ENCODE data around the gene GNB5. TPM values are rescaled to one million over a fixed set of nuclear protein-coding genes. Genes with fewer than 3 reads are reported as not detected.

Gene GNB5

DNA sequence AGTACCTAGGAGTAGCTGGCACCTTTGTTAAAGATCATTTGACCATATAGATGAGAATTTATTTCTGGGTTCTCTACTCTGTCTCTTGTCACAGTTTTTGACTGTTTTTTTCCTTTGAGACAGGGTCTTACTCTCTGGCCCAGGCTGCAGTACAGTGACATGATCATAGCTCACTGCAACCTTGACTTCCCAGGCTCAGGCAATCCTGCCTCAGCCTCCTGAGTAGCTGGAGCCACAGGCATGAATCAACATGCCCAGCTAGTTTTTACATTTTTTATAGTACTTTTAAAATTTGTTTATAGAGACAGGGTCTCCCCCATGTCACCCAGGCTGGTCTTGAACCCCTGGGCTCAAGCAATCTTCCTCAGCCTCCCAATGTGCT is 123.7 kb downstream of the GNB5 start:
- no peak overlapping the region for H3K4ac ChIP-seq (ENCODE audit: low read length)
- H3K14ac ChIP-seq (ENCODE audit: low read length), result no peak overlapping the region
- H3K18ac ChIP-seq (ENCODE audit: low read length), result no peak overlapping the region
- no peak for DNase-seq (ENCODE audit: low spot score)
- no peak overlapping the region for H3K4me3 ChIP-seq (ENCODE audit: low read length in 2 of 2)
- H2BK5ac ChIP-seq (ENCODE audit: low read length), result no peak overlapping the region
- no peak overlapping the region for H2AFZ ChIP-seq (ENCODE audit: low read length)
- no peak overlapping the region for H3K9ac ChIP-seq (ENCODE audit: low read depth, low read length, poor library complexity)
- H3K23ac ChIP-seq (ENCODE audit: low read depth, low read length, poor library complexity), result no peak overlapping the region
- H3K9me3 ChIP-seq (replicated peaks in 1 of 2; ENCODE audit: control insufficient read depth in 2 of 2, insufficient read depth in 1 of 2, low read depth in 1 of 2, low read length in 2 of 2), result no peaks in the 10 kb centered on the region
- H2BK12ac ChIP-seq (ENCODE audit: low read length), result no peak overlapping the region
- no peaks in the 10 kb centered on the region for H3K4me1 ChIP-seq (ENCODE audit: control insufficient read depth in 2 of 2, insufficient read depth in 1 of 2, low read depth in 1 of 2, low read length in 2 of 2)
- H3K4me2 ChIP-seq (ENCODE audit: insufficient read depth, low read length, poor library complexity, severe bottlenecking), result no peak overlapping the region
- no peak overlapping the region for H2AK5ac ChIP-seq (ENCODE audit: low read depth, low read length)
- H2BK15ac ChIP-seq (ENCODE audit: low read length), result no peak overlapping the region
- H3K79me1 ChIP-seq (ENCODE audit: low read depth, low read length), result peaks cover 1% of the 10 kb centered on the region
- H3K27ac ChIP-seq (replicated peaks; ENCODE audit: low read length), result no peak overlapping the region
- peaks cover 5 to 36% of the 10 kb centered on the region in 2 donors for H3K36me3 ChIP-seq (replicated peaks in 1 of 2; ENCODE audit: control insufficient read depth in 2 of 2, insufficient read depth in 2 of 2, low read length in 2 of 2)
- H3K27me3 ChIP-seq (ENCODE audit: control insufficient read depth in 3 of 3, insufficient read depth in 3 of 3, low read depth in 1 of 3, low read length in 3 of 3), result no peaks in the 10 kb centered on the region
- H4K8ac ChIP-seq (ENCODE audit: low read depth, low read length), result no peak overlapping the region
- no peak overlapping the region for H2BK120ac ChIP-seq (ENCODE audit: low read depth, low read length)
- no peak overlapping the region for H4K91ac ChIP-seq (ENCODE audit: low read depth, low read length, poor library complexity)

DNA sequence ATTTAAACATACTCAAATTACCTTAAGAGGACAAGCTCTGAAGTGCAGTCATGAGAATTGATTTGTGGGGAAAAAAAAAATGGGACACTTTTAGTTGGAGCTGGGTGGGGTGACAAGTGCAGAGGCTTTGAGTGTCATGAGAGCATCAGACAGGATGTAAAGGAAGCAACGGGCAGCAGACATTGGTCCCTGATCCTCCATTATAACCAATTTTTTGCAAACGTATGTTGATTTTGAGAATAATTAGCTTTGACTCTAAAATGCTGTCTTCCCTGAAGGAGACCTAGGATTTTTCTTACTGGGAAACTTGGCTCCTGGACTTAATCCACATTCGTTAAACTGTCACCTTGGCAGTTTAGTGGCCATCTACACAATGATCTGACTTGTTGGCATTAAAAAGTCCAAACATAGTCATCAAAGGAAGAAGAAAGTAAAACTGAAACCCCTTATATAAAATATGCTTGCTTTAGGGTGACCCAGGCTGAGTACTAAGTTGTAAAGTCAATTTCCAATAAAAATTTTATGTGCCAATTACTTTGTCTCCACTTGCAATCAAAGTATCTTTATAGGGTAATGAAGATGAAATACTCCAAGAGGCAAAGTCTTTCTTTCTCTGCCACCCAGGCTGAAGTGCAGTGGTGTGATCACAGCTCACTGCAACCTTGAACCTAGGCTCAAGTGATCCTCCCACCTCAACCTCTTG is 124.2 kb downstream of the GNB5 start:
- H3K4me3 ChIP-seq (ENCODE audit: low read length in 2 of 2), result no peak overlapping the region
- no peak overlapping the region for H3K27ac ChIP-seq (replicated peaks; ENCODE audit: low read length)
- no peaks in the 10 kb centered on the region for H3K4me1 ChIP-seq (ENCODE audit: control insufficient read depth in 2 of 2, insufficient read depth in 1 of 2, low read depth in 1 of 2, low read length in 2 of 2)
- no peak overlapping the region for H2BK15ac ChIP-seq (ENCODE audit: low read length)
- no peak overlapping the region for H3K18ac ChIP-seq (ENCODE audit: low read length)
- no peak overlapping the region for H3K14ac ChIP-seq (ENCODE audit: low read length)
- H3K4me2 ChIP-seq (ENCODE audit: insufficient read depth, low read length, poor library complexity, severe bottlenecking), result no peak overlapping the region
- H2BK5ac ChIP-seq (ENCODE audit: low read length), result no peak overlapping the region
- WGBS, 2 donors (ENCODE audit: extremely low coverage in 2 of 2, insufficient read length in 2 of 2, insufficient replicate concordance in 1 of 2), result no CpG with 5 or more reads among the region's 3 CpGs
- no peaks in the 10 kb centered on the region for H3K9me3 ChIP-seq (replicated peaks in 1 of 2; ENCODE audit: control insufficient read depth in 2 of 2, insufficient read depth in 1 of 2, low read depth in 1 of 2, low read length in 2 of 2)
- no peak overlapping the region for H4K8ac ChIP-seq (ENCODE audit: low read depth, low read length)
- no peak overlapping the region for H2AK5ac ChIP-seq (ENCODE audit: low read depth, low read length)
- no peak overlapping the region for H3K4ac ChIP-seq (ENCODE audit: low read length)
- no peak for DNase-seq (ENCODE audit: low spot score)
- peaks cover 1% of the 10 kb centered on the region for H3K79me1 ChIP-seq (ENCODE audit: low read depth, low read length)
- H3K23ac ChIP-seq (ENCODE audit: low read depth, low read length, poor library complexity), result no peak overlapping the region
- no peak overlapping the region for H3K9ac ChIP-seq (ENCODE audit: low read depth, low read length, poor library complexity)
- no peak overlapping the region for H2AFZ ChIP-seq (ENCODE audit: low read length)
- peaks cover 5 to 41% of the 10 kb centered on the region in 2 donors for H3K36me3 ChIP-seq (replicated peaks in 1 of 2; ENCODE audit: control insufficient read depth in 2 of 2, insufficient read depth in 2 of 2, low read length in 2 of 2)
- H2BK120ac ChIP-seq (ENCODE audit: low read depth, low read length), result no peak overlapping the region
- no peak overlapping the region for H4K91ac ChIP-seq (ENCODE audit: low read depth, low read length, poor library complexity)
- H2BK12ac ChIP-seq (ENCODE audit: low read length), result no peak overlapping the region
- H3K27me3 ChIP-seq (ENCODE audit: control insufficient read depth in 3 of 3, insufficient read depth in 3 of 3, low read depth in 1 of 3, low read length in 3 of 3), result no peaks in the 10 kb centered on the region

Small RNA genes lying within 50 kb of the gene (small RNA-seq; reads per million reads assigned to genes)
- not detected for gene RF00019 (ENCODE audit: insufficient read depth)
